Bronchial epithelial cell (primary cell): ENCODE results near the gene ZNF689. TPM values are rescaled to one million over a fixed set of nuclear protein-coding genes. Genes with fewer than 3 reads are reported as not detected.

Experiments used
- DNase-seq: peaks from one replicate; pipeline ENCODE4 v3.0.0-alpha.2; 2010; ENCODE audit warnings: low read depth
- FAIRE-seq: peaks from 2 replicates; lab custom pipeline; 2011; peaks lifted over from hg19 to GRCh38; lab: Jason Lieb, UNC
- H3K27me3 ChIP-seq: 2 replicates; pipeline ENCODE4 v1.5.1; 2011; ENCODE audit warnings: low read length; ENCODE audit not compliant: control insufficient read depth, insufficient read depth
- H3K36me3 ChIP-seq: 2 replicates; pipeline ENCODE4 v1.5.1; 2011; ENCODE audit warnings: low read length; ENCODE audit not compliant: control insufficient read depth, insufficient read depth
- H3K4me3 ChIP-seq: 2 replicates; pipeline ENCODE4 v1.5.1; 2011; ENCODE audit warnings: mild to moderate bottlenecking, low read depth, low read length, control low read depth
- total RNA-seq: library from RNA; depleted of rRNA; stranded (reverse); fragments of >200 nt; gene quantifications from 2 replicates; pipeline ENCODE4 v1.2.1, GENCODE V29; 2014
- TF ChIP-seq, protein P1 (sequence below): IDR thresholded peaks from 2 replicates; pipeline ENCODE4 v1.5.1; 2011; ENCODE audit warnings: mild to moderate bottlenecking, moderate library complexity, low read length, control low read depth, inconsistent platforms; ENCODE audit not compliant: insufficient read depth, severe bottlenecking

ZNF689 gene
- total RNA-seq, 1 donor from 2014 or later, result 2.6 TPM

DNA sequence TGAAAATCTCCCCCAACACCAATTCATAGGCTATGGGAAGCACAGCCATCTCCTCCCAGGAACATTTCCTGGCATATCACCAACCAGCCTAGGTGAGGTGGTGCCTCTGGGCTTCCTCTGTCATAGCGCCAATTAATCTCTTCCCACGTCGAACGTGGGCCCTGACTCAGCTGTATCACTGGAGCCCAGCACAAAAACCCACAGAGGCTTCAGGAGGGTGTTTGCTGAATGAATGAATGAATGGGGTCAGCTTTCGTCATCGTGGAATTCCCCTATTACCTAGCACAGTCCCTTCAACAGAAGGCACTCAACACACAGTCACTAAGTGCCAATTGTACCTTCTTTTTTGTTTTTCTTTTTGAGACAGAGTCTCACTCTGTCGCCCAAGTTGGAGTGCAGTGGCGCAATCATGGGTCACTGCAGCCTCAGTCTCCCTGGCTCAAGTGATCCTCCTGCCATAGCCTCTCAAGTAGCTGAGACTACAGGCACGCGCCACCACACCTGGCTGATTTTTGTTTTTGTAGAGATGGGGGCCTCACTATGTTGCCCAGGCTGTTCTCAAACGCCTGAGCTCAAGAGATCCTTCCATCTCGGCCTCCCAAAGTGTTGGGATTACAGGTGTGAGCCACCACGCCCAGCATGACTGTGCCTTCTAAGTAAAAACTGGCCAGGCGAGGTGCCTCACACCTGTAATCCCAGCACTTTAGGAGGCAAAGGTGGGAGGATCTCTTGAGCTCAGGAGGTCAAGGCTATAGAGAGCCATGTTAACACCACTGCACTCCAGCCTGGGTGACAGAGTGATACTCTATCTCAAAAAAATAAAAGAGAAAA, 42.8 kb downstream of the ZNF689 start:
- Histone ChIP-seq H3K4me3 (no peak overlapping the region), H3K27me3 (no peaks in the 10 kb centered on the region), H3K36me3 (no peaks in the 10 kb centered on the region)
- DNase-seq (peak; percentile 81), FAIRE-seq (no peak)
- TF ChIP-seq, protein P1, sequence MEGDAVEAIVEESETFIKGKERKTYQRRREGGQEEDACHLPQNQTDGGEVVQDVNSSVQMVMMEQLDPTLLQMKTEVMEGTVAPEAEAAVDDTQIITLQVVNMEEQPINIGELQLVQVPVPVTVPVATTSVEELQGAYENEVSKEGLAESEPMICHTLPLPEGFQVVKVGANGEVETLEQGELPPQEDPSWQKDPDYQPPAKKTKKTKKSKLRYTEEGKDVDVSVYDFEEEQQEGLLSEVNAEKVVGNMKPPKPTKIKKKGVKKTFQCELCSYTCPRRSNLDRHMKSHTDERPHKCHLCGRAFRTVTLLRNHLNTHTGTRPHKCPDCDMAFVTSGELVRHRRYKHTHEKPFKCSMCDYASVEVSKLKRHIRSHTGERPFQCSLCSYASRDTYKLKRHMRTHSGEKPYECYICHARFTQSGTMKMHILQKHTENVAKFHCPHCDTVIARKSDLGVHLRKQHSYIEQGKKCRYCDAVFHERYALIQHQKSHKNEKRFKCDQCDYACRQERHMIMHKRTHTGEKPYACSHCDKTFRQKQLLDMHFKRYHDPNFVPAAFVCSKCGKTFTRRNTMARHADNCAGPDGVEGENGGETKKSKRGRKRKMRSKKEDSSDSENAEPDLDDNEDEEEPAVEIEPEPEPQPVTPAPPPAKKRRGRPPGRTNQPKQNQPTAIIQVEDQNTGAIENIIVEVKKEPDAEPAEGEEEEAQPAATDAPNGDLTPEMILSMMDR, result no peak

DNA sequence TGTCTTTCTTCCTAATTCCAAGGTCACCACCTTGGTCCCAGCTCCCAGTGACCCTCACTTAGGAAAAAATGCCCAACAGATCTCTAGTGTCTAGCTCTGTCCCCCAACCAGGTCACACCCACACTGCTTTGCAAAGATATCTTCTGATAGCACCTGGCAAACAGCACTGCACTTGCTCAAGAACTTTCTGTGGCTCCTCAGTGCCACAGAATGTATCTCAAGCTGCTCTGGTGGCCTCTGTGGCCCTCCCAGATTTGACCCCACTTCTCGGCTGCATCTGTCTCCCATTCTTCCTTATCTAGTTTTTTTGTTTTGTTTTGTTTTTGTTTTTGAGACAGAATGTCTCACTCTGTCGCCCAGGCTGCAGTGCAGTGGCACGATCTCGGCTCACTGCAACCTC, 43.7 kb downstream of the ZNF689 start:
- Histone ChIP-seq H3K27me3 (no peaks in the 10 kb centered on the region), H3K36me3 (no peaks in the 10 kb centered on the region), H3K4me3 (no peak overlapping the region)
- TF ChIP-seq, protein P1, result no peak
- no peak for DNase-seq
- no peak for FAIRE-seq

DNA sequence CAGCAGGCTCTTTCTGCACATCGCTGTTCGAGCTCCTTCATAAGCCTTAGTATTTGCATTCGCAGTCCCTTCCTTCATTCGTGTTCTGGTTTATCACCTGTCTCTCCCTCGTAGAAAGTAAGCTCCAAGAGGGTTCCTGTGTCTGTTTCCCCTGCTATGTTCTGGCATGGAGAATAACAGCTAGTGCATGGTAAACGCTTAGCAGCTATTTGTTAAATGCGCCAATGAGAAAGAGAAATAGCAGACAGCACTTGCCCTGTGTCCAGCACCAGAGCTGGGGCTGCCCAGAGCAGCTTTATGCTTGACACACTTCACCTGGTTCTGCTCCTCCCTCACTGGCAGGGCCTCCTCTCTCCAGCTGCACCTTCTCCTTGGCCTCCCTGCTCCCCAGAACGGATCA, 44.2 kb downstream of the ZNF689 start:
- FAIRE-seq (no peak), DNase-seq (no peak)
- TF ChIP-seq, protein P1, result no peak
- no peak overlapping the region for H3K4me3 ChIP-seq
- no peaks in the 10 kb centered on the region for H3K27me3 ChIP-seq
- H3K36me3 ChIP-seq, result no peaks in the 10 kb centered on the region

DNA sequence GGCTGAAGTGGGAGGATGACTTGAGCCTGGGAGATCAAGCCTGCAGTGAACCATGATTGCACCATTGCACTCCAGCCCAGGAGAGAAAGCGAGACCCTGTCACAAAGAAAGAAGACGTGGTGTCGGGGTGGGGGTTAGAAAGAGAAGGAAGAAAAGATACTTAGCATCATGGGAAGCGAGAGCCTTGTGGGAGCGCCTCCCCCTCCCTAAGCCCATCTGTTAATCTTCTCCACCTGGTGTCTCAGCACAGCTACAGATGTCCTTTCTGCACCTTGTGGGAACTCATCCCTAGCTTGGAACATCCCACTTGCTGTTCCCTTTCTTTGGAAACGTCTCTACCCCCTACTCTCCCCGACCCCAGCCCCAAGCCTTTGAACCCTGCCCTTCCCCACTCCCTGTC, 44.7 kb downstream of the ZNF689 start:
- FAIRE-seq (no peak), DNase-seq (no peak)
- Histone ChIP-seq H3K36me3 (no peaks in the 10 kb centered on the region), H3K27me3 (no peaks in the 10 kb centered on the region), H3K4me3 (no peak overlapping the region)
- TF ChIP-seq, protein P1, result no peak

DNA sequence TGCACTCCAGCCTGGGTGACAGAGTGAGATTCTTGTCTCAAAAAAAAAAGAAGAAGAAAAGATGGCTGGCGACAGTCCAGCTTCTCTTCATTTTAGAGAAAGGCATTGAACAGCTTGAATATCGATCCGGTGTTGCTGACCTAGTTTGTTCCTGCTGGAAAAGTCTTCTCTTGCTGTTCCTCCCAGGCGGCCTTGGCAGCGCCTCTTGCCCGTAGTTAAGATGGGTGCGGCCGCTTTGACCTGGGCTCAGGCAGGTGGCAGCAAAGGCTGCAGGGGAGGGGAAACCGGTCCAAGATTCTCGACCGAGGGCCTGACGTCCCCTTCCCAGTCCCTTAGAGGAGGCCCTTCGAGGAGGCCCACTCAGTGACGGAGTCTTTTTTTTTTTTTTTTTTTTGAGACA, 48.2 kb downstream of the ZNF689 start:
- Histone ChIP-seq H3K36me3 (no peaks in the 10 kb centered on the region), H3K27me3 (no peaks in the 10 kb centered on the region), H3K4me3 (no peak overlapping the region)
- DNase-seq (no peak), FAIRE-seq (no peak)
- TF ChIP-seq, protein P1, result no peak
